GM18870 (cell line): ENCODE measurements around the gene PPP4R2.
"Not testable (repeated sequence)": the region's sequence is repeated elsewhere in the genome, so short reads cannot be mapped to it uniquely, and the experiment has no call there.

ENCODE experiments used
- ATAC-seq: cut with Tn5 transposase; IDR thresholded peaks from one replicate; pipeline ENCODE4 v1.9.1; 2021; ENCODE audit warnings: moderate library complexity; ENCODE audit not compliant: unreplicated experiment

Gene PPP4R2

DNA sequence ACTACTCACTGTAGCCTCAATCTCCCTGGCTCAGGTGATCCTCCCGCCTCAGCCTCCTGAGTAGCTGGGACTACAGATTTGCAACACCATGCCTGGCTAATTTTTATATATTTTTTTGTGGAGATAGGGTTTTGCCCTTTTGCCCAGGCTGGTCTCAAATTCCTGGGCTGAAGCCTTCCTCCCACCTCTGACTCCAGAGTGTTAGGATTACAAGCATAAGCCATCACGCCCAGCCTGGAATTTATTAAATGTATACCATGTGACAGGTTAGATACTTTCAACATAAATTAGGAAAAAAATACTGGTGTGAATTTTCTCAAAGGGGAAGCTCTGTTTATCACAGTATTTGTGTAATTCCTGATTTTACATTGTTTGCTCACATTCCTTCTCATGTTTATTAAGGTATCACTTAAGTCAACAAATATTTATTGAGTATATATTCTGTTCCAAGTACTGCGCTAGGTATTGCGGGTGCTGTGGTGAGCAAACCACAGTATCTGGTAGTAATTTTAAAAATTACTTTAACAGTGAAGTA lies 24.8 kb downstream of the PPP4R2 start:
- no peak for ATAC-seq

DNA sequence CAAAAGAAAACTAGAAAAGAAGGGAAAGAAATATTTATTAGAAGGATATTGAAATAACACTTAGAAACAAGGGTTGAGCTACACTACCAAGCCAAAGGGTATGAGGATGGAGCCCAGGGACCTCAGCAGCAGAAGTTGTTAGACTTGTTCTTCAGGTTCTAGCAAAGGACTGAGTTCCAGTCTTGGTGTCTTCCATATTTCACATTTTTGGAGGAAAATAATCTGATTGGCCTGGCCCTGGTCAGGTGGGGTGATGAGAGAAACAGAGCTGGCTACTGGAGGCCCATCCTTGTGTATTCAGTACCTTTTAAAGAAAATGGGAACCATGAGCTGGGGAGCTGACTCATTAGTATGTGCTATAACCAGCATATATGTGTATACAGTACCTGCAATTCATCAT lies 28.2 kb downstream of the PPP4R2 start:
- ATAC-seq = no peak

DNA sequence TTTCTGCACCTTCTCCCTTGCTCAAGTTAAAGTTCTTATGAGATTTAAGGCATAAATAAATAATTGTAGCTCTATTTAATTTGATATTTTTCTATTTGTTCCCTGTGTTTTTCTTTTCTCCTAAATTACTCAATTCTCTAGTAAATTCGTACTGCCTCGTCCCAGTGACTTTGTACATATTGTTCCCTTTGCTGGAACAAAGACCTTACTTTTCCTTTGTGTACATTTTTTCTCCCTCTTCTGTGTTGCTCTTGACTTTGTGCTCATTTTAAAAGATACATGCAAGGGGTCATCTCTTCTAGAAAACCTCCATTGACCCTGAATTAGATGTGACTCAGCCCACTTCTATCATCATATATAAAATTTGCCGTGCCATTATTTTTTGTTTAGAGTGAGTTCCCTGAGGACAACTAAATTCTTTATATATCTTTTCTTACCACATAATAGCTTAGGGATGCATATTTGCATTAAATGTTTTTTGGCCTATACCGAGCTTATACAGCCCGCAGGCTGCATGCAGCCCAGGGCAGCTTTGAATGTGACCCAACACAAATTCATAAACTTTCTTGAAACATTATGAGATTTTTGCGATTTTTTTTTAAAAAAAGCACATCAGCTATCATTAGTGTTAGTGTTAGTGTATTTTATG lies 29.6 kb downstream of the PPP4R2 start:
- ATAC-seq = no peak

DNA sequence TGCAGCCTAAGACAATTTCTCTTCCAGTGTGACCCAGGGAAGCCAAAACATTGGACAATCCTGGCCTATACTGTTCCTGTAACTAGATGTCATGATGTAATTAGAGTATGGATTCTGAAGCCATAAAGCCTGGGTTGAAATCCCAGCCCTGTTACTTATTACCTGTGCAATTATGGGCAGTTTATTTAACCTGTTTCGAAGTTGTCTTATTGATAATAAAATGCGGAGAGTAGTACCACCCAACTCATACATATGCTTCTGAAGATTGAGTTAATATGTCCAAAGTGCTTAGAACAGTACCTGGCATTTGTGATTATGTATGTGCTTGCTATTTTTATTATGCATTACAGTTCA lies 30.1 kb downstream of the PPP4R2 start:
- ATAC-seq = no peak

DNA sequence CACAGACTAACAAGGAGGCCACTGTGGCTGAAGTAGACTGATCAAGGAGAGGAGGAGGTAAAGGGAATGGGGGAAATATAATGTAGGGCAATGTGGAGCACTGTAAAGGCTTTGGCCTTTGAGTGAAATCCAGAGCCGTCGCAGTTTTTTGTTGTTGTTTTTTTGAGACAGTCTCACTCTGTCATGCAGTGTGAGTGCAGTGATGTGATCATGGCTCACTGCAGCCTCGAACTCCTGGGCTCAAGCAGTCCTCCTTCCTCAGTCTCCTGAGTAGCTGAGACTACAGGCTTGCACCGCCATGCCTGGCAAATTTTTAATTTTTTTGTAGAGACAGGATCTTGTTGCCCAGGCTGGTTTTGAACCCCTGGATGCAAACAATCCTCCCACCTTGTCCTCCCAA lies 32.2 kb downstream of the PPP4R2 start:
- no peak for ATAC-seq

DNA sequence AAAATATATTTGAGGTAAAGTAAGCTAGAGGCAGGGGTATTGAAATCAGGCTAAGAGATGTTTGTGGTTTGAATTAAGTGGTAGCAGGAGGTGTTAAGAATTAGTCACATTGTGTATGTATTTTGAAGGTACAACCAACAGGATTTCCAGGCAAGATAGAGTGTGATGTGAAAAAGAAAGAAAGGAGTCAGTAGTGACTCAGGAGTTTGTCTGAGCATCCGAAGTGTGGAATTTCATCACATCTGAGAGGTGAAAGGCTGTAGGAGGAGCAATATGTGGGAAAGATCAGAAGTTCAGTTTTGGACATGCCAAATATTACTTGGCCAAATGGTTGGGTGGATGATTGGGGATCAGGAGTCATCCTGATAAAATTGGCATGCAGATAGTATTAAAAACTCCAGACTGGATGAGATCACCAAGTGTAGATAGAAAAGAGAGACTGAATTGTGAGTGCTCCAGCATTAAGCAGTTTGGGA lies 32.7 kb downstream of the PPP4R2 start:
- ATAC-seq = no peak

DNA sequence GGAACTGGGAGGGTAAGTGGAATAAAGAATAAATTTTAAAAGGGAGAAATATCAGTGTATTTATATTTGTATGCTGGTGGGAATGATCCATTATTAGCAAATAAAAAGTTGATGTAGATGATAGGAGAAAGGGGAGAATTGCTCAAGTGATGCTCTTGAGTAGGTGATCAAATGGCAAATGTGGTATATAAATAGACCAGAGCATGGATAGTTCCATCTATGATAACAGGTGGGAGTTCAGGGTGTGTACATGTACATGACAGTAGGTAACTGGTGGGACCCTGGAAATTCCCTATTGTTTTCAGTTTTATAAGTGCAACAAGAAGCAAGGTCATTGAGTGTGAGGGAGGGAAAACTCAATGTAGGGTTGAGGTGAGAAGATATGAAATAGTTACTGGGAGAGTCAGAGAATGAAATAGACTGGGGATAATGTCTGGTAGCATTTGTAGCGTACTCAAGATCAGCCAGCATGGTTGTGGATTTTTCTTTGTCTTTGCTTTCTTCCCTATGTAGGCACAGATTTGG lies 33.5 kb downstream of the PPP4R2 start:
- ATAC-seq = peak; percentile 50

DNA sequence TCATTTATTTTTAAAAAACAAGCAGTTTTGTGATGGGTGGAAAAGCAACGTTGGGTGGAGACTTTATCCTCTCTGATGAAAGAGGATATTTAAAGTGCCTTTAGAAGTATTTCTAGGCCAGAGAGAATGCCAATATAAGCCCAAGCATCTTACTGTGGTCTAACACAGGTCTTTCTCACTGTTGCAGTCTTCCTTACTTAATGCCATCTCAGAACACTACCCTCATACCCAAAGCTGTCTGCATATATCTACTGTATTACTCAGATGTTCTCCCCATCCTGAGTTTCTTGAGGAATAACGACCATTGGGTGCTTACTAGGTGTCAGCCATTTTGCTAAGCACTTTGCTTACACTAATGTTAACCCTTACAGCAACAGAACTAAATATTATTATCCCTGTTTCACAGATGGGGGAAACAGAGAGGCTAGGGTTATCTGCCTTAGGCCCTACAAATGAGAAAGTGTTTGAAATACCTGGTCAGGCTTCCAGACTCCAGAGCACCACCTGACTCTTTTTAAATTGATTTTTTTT lies 35.0 kb downstream of the PPP4R2 start:
- no peak for ATAC-seq

DNA sequence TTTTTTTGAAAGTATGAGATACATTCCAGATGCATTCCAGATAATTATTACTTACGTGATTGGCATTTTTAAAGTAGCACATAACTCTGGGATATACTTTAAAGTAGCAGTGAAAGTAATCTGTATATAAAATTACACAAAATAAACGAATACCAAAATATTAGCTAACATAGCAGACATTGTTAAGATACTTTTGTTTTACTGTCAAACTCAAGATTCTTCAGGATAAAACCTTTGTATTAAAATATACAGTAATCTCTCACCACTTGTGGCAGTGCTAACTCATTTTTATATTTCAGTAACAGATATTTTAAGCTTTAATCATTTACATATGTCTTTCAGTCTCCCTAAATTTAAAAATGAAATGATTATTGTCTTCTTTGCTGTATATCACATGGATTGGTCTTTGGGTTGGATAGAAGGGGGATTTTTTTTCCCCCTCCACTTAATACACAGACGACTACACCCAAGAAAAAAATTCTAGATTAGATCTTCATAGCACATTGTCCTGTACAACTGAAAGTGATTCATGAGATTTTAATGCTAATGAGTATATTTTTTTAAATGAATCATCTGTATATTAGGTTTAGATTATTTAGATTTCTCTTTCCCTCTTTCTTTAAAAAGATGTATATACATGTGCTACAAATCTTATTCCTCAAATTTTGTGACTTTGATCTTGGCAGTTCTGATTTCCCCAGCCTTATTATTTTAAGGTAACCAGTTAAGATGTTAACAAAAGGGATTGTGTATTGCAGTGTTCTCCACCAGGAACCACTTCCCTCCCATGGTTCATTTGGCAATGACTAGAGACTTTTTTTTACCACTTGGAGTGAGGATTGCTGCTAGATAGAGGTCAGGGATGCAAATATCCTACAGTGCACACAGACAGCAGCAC lies 40.3 kb downstream of the PPP4R2 start:
- ATAC-seq = no peak

DNA sequence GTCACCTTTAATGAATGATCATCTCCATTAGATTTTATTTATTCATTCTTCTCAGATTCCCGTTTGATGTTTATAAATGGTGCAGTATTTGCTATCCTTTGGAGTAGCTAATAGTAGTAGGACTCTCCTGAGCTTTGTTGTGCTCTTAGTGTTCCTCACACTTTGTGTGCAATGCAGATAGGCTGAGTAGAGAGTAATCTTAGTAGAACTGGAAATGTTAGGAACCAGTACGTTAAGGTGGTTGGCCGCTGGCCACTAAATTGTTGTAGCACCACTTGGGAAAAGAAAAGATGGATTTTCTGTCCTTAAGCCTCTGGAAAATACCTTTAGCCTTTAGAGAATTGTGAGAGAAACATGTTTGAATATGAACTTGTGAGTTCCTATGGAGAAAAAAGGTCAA lies 44.9 kb downstream of the PPP4R2 start:
- no peak for ATAC-seq

DNA sequence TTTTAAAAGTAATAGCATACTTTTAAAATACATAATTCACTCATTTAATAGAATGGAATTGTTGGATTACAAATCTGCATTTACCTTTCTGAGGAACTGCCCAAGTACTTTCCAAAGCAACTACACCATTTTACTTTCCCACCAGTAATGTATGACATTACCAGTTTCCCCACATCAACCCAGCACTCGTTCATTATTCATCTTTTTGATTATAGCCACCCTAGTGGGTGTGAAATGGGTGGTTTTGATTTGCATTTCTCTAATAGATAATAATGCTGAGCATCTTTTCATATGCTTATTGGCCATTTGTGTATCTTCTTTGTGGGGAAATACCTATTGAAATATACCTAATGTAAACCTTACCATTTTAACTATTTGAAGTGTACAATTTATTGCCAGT lies 46.8 kb downstream of the PPP4R2 start:
- ATAC-seq = no peak

DNA sequence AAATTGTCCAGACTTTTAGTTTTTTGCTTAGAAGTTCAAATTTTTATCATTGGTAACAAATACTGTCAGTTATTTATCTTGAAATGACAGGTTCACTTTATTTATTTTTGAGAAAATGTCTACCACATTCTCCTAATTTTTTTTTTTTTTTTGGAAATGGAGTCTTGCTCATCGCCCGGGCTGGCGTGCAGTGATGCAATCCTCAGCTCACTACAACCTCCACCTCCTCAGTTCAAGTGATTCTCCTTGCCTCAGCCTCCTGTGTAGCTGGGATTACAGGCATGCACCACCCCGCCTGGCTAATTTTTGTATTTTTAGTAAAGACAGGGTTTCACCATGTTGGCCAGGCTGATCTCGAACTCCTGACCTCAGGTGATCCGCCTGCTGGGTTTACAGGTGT lies 48.8 kb downstream of the PPP4R2 start:
- ATAC-seq = no peak

DNA sequence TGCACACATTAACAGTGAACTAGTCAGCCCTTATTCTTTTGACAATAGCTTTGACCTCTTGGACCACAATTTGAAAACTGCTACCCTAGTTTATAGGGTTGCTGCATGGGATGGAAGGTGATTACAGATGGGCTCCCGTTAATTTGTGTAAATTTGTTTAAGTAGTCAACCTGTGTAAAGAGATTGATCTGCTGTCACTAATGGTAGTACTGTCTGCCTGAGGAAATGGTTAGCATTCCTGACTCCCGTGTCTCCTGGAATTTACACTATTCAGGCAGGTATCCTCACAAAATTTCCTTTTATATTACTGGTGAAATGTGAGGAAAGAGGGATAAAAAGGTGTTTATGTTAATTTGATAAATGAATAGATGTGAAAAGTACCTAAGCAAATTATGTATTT lies 49.6 kb downstream of the PPP4R2 start:
- ATAC-seq = no peak

DNA sequence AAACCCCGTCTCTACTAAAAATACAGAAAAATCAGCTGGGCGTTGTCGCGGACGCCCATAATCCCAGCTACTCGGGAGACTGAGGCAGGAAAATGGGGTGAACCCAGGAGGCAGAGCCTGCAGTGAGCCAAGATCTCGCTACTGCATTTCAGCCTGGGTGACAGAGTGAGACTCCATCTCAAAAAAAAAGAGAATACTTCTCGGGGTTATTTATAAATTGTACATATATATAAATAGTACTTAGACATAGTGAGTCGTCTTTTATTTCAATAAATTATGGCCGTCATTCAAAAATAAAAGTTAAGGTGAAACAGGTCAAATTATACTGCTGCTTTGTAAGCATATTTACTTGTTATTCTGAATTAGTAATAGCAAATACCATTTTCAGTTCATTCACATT lies 52.7 kb downstream of the PPP4R2 start:
- ATAC-seq = no peak

DNA sequence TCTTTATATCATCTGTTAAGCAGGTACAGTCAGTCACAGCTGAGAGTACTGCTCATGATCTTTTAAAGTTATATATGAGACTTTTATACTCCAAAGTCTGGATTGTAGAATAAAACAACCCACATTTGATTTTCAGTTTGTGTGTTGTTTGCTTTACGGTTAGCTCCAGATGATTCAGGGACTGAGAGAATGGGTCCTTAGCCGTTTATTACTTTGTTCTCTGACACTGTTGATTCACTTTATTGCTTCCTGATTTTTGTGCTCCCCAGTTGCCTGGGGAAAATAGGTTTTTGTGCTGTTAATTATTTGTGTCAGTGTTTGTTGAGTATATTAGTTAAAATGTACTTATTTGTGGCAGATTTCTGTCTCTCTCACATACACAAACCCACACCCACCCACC lies 56.2 kb downstream of the PPP4R2 start:
- no peak for ATAC-seq

DNA sequence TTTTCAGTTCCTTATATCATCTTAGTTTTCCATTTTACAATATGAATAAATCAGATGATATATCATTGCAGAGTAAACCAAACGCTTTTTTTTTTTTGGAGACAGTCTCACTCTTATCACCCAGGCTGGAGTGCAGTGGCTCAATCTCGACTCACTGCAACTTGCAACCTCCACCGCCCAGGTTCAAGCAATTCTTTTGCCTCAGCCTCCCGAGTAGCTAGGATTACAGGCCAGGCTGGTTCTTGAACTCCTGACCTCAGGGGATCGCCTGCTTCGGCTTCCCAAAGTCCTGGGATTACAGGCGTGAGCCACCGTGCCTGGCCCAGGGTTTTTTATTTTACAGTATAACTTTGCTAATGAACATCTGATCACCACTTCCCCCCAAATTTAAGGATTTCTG lies 59.0 kb downstream of the PPP4R2 start:
- ATAC-seq = no peak

DNA sequence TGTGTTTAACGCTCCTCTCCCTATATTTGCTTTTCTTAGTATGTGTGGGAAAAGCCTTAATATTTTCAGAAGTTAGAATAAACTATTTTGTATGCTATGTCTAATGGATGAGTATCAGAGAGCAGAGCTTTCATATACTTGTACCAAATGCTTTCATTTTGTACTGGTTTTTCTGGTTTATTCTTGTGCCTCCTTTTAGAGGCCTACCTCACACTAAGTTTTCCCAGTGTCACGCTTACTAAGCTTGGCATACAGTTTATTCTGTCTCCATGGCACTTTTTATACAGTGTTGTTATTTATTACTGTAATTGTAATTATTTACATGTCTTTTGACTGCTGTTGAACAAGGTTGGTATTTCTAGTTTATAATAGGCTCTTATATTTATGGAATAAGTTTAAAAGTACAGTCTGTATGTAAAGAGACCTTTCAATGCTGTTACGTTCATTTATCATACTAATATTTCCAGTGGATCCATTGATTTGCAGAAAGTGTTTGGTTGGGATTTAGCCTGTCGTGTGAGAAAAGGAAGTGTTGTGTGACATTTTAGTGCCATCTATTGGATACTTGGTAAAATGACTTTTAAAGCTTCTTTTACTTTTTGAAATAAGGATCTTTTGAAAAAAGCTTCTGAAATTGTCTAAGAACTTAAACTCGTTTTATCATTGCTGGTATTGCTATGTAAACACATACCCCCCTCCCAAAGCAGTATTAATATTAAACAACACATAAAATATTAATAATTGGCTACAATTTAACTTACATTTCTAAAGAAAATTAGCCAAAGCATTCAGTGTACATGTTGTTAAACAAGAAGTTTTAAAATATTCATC lies 59.6 kb downstream of the PPP4R2 start:
- ATAC-seq = no peak

DNA sequence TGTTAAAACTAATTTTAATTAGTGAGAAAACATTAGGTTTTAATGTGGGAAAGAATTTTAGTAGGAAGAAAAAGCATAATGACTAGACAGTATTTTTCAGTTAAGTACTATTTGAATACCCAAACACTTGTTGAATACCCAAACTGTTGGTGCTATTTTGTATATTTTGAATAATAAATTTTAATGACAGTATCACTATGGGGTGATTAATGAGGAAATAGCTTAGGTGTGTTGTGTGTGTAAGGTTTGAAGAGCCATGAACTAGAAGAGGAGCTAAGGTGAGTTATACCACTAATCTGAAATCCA lies 60.2 kb downstream of the PPP4R2 start:
- no peak for ATAC-seq

DNA sequence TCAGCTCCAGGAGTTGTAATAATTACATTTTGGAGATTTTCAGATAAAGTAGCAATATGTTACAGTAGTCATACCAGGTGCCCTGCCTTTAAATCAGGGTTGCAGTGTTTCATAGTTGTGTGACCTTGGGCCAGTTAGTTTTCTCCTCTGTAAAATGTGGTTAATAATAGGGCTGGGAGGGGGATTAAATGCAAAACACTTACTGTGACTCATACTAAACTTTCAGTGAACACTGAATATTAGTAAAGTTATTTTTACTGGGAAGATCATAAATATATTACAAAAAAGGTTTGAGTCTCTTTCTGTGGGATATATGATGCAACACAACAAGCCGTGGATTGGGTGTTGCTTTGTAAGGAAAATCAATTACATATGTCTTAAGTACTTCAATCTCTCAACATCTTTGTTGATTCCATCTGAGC lies 63.7 kb downstream of the PPP4R2 start:
- ATAC-seq = no peak

DNA sequence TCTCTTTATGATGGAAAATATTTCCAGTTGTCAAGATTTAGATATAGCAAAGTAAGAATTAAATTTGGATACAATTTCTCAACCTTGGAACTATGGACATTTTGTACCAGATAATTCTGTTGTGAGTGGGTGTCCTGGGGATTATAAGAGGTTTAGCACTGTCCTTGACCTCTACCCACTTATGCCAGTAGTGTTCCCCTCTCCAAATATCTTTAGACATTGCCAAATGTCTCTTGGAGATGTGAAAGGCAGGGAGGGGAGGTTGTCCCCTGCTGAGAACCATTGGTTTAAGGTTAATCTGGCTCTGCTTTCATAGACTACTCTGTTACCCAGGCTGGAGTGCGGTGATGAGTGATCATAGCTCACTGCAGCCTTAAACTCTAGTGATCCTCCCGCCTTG lies 64.8 kb downstream of the PPP4R2 start, which contains the start of gene EBLN2:
Gene EBLN2, plus strand, starts transcription at position 244 of the 400 bp plus-strand sequence. CDS start 423 bp downstream, outside the sequence.
- ATAC-seq = no peak

DNA sequence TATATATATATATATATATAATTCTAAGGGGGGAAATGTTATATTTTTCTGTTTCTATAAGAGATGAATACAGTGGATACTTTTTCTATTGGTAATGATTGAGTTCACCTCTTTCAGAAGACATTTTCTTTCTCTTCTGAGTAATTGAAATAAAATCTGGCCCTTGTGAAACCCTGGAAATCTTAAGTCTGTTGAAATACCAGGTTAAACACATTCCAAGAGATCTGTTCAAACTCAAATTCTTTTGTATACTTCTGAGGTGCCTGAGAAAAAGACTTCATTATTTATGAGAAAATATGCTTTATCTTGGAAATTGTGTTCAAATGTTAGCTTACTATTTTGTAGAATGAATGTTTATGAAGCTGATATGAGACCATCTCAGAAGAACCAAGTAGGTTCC lies 69.6 kb downstream of the PPP4R2 start:
- not testable (repeated sequence) for ATAC-seq
